ENCODE measurements around the gene GET4. TPM values are rescaled to one million over a fixed set of nuclear protein-coding genes. Genes with fewer than 3 reads are reported as not detected.

The GET4 gene
- total and polyA plus RNA-seq, 2 of the 13 experiments (the other 11 are each of a cell fraction or from before 2014, with no cell fraction given) = 28.2 to 35.2 TPM

GRCh38 chr7:926061-927030, 50.0 kb downstream of the GET4 start (continued):
- TF ChIP-seq HOXD1 (CRISPR knock-in tag; IDR thresholded peaks at IDR 0.05) = no peak
- TF ChIP-seq ZNF232 (CRISPR knock-in tag; IDR thresholded peaks at IDR 0.05; ENCODE audit: borderline replicate concordance) = no peak
- TF ChIP-seq MEIS1 (CRISPR knock-in tag; IDR thresholded peaks at IDR 0.05; ENCODE audit: borderline replicate concordance) = peak; percentile 46; the same call in 1 of the 2 replicates
- TF ChIP-seq LBX2 (CRISPR knock-in tag; IDR thresholded peaks at IDR 0.05; ENCODE audit: borderline replicate concordance) = no peak
- TF ChIP-seq ZNF878 (CRISPR knock-in tag; IDR thresholded peaks at IDR 0.05) = no peak
- TF ChIP-seq, protein P1, sequence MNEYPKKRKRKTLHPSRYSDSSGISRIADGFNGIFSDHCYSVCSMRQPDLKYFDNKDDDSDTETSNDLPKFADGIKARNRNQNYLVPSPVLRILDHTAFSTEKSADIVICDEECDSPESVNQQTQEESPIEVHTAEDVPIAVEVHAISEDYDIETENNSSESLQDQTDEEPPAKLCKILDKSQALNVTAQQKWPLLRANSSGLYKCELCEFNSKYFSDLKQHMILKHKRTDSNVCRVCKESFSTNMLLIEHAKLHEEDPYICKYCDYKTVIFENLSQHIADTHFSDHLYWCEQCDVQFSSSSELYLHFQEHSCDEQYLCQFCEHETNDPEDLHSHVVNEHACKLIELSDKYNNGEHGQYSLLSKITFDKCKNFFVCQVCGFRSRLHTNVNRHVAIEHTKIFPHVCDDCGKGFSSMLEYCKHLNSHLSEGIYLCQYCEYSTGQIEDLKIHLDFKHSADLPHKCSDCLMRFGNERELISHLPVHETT (CRISPR knock-in tag; conservative IDR thresholded peaks at IDR 0.05) = no peak
- TF ChIP-seq MEF2D (CRISPR knock-in tag; IDR thresholded peaks at IDR 0.05) = no peak; the same call in 1 of the 2 replicates
- TF ChIP-seq KDM4B (CRISPR knock-in tag; IDR thresholded peaks at IDR 0.05) = no peak
- TF ChIP-seq SMC3 (IDR thresholded peaks at IDR 0.05; ENCODE audit: low read length) = no peak
- no peak for TF ChIP-seq ATM (IDR thresholded peaks at IDR 0.05; ENCODE audit: borderline replicate concordance)
- TF ChIP-seq ZC3H13 (CRISPR knock-in tag; IDR thresholded peaks at IDR 0.05) = peak; percentile 51; the same call in 1 of the 2 replicates
- 0 out of 3 replicates have a peak, but pooled peaks have one; percentile 16 for TF ChIP-seq MXI1 (IDR thresholded peaks at IDR 0.05; ENCODE audit: borderline replicate concordance, low read depth, low read length)
- TF ChIP-seq SRSF9 (IDR thresholded peaks at IDR 0.05; ENCODE audit: borderline replicate concordance, insufficient read depth, low read depth, low read length, poor library complexity, severe bottlenecking) = no peak
- TF ChIP-seq, protein P2, sequence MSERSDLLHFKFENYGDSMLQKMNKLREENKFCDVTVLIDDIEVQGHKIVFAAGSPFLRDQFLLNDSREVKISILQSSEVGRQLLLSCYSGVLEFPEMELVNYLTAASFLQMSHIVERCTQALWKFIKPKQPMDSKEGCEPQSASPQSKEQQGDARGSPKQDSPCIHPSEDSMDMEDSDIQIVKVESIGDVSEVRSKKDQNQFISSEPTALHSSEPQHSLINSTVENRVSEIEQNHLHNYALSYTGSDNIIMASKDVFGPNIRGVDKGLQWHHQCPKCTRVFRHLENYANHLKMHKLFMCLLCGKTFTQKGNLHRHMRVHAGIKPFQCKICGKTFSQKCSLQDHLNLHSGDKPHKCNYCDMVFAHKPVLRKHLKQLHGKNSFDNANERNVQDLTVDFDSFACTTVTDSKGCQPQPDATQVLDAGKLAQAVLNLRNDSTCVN (CRISPR knock-in tag; IDR thresholded peaks at IDR 0.05; ENCODE audit: borderline replicate concordance) = no peak
- TF ChIP-seq TIGD3 (CRISPR knock-in tag; IDR thresholded peaks at IDR 0.05; ENCODE audit: borderline replicate concordance) = no peak
- no peak; the same call in 1 of the 2 replicates for TF ChIP-seq KLF12 (CRISPR knock-in tag; IDR thresholded peaks at IDR 0.05; ENCODE audit: borderline replicate concordance)
- TF ChIP-seq MTA1 (CRISPR knock-in tag; IDR thresholded peaks at IDR 0.05; ENCODE audit: borderline replicate concordance) = peak; percentile 94
- TF ChIP-seq, protein P3, sequence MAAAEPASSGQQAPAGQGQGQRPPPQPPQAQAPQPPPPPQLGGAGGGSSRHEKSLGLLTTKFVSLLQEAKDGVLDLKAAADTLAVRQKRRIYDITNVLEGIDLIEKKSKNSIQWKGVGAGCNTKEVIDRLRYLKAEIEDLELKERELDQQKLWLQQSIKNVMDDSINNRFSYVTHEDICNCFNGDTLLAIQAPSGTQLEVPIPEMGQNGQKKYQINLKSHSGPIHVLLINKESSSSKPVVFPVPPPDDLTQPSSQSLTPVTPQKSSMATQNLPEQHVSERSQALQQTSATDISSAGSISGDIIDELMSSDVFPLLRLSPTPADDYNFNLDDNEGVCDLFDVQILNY (CRISPR knock-in tag; conservative IDR thresholded peaks at IDR 0.05) = no peak
- no peak for TF ChIP-seq FIP1L1 (IDR thresholded peaks at IDR 0.05; ENCODE audit: borderline replicate concordance, insufficient read depth, low read depth, low read length)
- no peak for TF ChIP-seq ZNF749 (CRISPR knock-in tag; IDR thresholded peaks at IDR 0.05; ENCODE audit: borderline replicate concordance)
- peak; percentile 66; the same call in 1 of the 2 replicates for TF ChIP-seq HDAC1 (CRISPR knock-in tag; IDR thresholded peaks at IDR 0.05)

Data from HepG2 (cell line).